Measurements from ENCODE around the gene NCF4. TPM values are rescaled to one million over a fixed set of nuclear protein-coding genes. Genes with fewer than 3 reads are reported as not detected.

Gene NCF4
- total RNA-seq, 1 donor, result 0.36 TPM

GRCh38 chr22:36823186-36823839, 37.5 kb upstream of the NCF4 start:
- no peak for TF ChIP-seq CTCF (IDR thresholded peaks at IDR 0.05; ENCODE audit: extremely low read depth, low read depth, low read length)
- DNase-seq (ENCODE audit: insufficient read length, low spot score, missing footprints), result no peak
- Histone ChIP-seq H3K36me3 (ENCODE audit: insufficient read depth, low read length) (no peaks in the 10 kb centered on the region), H2AFZ (ENCODE audit: low read length) (no peak overlapping the region), H3K4me1 (ENCODE audit: insufficient read depth, low read length) (no peaks in the 10 kb centered on the region), H3K9me3 (ENCODE audit: low read depth, low read length) (no peaks in the 10 kb centered on the region), H4K20me1 (ENCODE audit: insufficient read depth, low read length) (no peaks in the 10 kb centered on the region), H3K27ac (ENCODE audit: low read depth, low read length) (no peak overlapping the region), H3K79me2 (ENCODE audit: insufficient read depth, low read length) (no peaks in the 10 kb centered on the region), H3K27me3 (ENCODE audit: insufficient read depth, low read length) (peaks cover 33% of the 10 kb centered on the region), H3K4me2 (ENCODE audit: insufficient read depth, low read length) (no peak overlapping the region), H3K4me3 (ENCODE audit: insufficient read depth, low read length) (no peak overlapping the region)

- Histone ChIP-seq H3K4me2 (ENCODE audit: insufficient read depth, low read length) (no peak overlapping the region), H3K9me3 (ENCODE audit: low read depth, low read length) (no peaks in the 10 kb centered on the region), H3K27ac (ENCODE audit: low read depth, low read length) (no peak overlapping the region), H3K36me3 (ENCODE audit: insufficient read depth, low read length) (no peaks in the 10 kb centered on the region), H3K4me1 (ENCODE audit: insufficient read depth, low read length) (no peaks in the 10 kb centered on the region), H3K79me2 (ENCODE audit: insufficient read depth, low read length) (no peaks in the 10 kb centered on the region), H3K4me3 (ENCODE audit: insufficient read depth, low read length) (no peak overlapping the region), H4K20me1 (ENCODE audit: insufficient read depth, low read length) (no peaks in the 10 kb centered on the region), H2AFZ (ENCODE audit: low read length) (no peak overlapping the region), H3K27me3 (ENCODE audit: insufficient read depth, low read length) (peaks cover 21% of the 10 kb centered on the region)
- no peak for DNase-seq (ENCODE audit: insufficient read length, low spot score, missing footprints)
- no peak for TF ChIP-seq CTCF (IDR thresholded peaks at IDR 0.05; ENCODE audit: extremely low read depth, low read depth, low read length)
Observed at GRCh38 chr22:36824655-36825054, 36.2 kb upstream of the NCF4 start.

GRCh38 chr22:36826262-36826661, 34.5 kb upstream of the NCF4 start:
- no peaks in the 10 kb centered on the region for H3K79me2 ChIP-seq (ENCODE audit: insufficient read depth, low read length)
- peaks cover 9% of the 10 kb centered on the region for H3K27me3 ChIP-seq (ENCODE audit: insufficient read depth, low read length)
- H4K20me1 ChIP-seq (ENCODE audit: insufficient read depth, low read length), result no peaks in the 10 kb centered on the region
- H2AFZ ChIP-seq (ENCODE audit: low read length), result no peak overlapping the region
- TF ChIP-seq CTCF (IDR thresholded peaks at IDR 0.05; ENCODE audit: extremely low read depth, low read depth, low read length), result no peak
- H3K9me3 ChIP-seq (ENCODE audit: low read depth, low read length), result no peaks in the 10 kb centered on the region
- no peaks in the 10 kb centered on the region for H3K4me1 ChIP-seq (ENCODE audit: insufficient read depth, low read length)
- no peak overlapping the region for H3K27ac ChIP-seq (ENCODE audit: low read depth, low read length)
- no peak overlapping the region for H3K4me3 ChIP-seq (ENCODE audit: insufficient read depth, low read length)
- no peak overlapping the region for H3K4me2 ChIP-seq (ENCODE audit: insufficient read depth, low read length)
- DNase-seq (ENCODE audit: insufficient read length, low spot score, missing footprints), result no peak
- H3K36me3 ChIP-seq (ENCODE audit: insufficient read depth, low read length), result no peaks in the 10 kb centered on the region

GRCh38 chr22:36828815-36829214, 32.0 kb upstream of the NCF4 start:
- no peaks in the 10 kb centered on the region for H3K79me2 ChIP-seq (ENCODE audit: insufficient read depth, low read length)
- no peak for DNase-seq (ENCODE audit: insufficient read length, low spot score, missing footprints)
- H2AFZ ChIP-seq (ENCODE audit: low read length), result no peak overlapping the region
- TF ChIP-seq CTCF (IDR thresholded peaks at IDR 0.05; ENCODE audit: extremely low read depth, low read depth, low read length), result no peak
- no peak overlapping the region for H3K4me3 ChIP-seq (ENCODE audit: insufficient read depth, low read length)
- no peaks in the 10 kb centered on the region for H3K9me3 ChIP-seq (ENCODE audit: low read depth, low read length)
- H3K36me3 ChIP-seq (ENCODE audit: insufficient read depth, low read length), result no peaks in the 10 kb centered on the region
- H3K4me1 ChIP-seq (ENCODE audit: insufficient read depth, low read length), result no peaks in the 10 kb centered on the region
- H3K27me3 ChIP-seq (ENCODE audit: insufficient read depth, low read length), result peaks cover 13% of the 10 kb centered on the region
- H3K27ac ChIP-seq (ENCODE audit: low read depth, low read length), result no peak overlapping the region
- no peaks in the 10 kb centered on the region for H4K20me1 ChIP-seq (ENCODE audit: insufficient read depth, low read length)
- no peak overlapping the region for H3K4me2 ChIP-seq (ENCODE audit: insufficient read depth, low read length)

All from osteoblast (primary cell).